ENCODE measurements around the gene TOX3.

TOX3 gene

DNA sequence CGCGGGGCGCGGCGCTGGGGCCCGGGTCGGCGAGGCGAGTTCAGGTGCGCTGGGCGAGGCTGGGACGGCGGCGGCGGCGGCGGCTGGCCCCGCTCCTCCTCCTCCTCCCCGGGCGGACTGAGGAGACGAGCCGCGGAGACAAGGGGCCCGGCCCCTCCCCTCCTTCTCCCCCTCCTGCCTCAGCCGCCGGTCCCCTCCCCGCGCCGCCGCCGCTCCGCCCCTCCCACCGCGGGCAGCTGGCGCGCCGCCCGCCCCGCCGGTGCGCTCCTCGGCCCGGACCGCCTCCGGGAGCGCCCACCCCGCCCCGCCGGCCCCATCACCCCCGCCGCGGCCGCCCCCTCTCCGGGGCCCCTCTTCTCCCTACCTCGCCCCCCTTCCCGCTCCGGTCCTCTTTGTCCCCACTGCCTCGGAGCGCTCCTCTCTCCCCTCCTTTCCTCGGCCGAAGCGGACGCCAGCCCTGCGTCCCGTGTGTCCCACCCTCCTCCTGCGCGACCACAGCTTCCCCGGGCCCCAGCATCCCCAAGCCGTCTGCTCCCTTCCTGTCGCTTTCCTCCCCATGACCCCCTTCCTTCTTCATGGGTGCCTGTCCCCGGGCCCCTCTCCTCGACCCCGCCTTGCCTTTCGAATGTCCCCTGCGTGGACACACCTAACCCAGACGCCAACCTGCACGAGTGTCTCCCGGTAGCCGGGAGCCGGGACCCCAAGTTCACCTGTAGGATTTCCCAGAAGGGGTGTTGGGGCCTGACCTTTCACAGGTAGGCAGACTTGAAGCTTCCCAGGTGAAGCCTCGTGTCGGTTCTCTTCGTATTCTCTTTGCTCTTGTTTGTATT is at the start of gene TOX3:
TSS of gene TOX3 (minus strand) at position 140 of the 830 bp plus-strand sequence. CDS start 420 bp downstream, outside the sequence.
- no peak for DNase-seq

GRCh38 chr16:52592778-52593177 is 45.8 kb upstream of the TOX3 start:
- DNase-seq, result no peak

DNA sequence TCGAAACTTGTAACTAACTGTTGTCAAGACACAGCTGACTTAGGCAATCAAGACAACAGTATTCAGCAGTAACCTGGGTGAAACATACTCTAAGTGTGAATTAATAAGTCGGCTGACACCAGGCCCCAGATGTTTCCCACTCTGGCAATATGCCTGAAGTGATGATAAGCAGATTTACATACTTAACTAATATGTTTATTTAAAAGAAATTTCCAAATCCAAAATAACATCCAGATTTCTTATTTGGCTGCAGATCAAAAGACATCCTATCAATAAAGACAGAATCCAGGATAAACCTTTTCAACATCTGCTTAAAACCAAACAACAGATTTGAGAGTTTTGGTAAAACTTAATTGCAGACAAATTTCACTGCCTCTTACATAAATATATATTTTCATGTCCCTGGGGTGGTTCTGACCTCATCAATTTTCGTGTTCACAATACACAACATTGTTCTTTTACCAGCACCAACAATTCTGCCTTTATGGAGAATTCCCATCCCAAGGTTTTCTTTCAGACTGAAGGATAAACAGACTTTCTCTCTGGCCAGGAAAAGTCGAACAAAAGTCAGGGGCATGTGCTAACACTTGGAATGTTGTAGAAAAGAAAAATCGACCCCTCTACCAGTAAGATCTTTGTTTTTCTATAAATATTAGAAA is 45.1 kb upstream of the TOX3 start:
- no peak for DNase-seq

- no peak for DNase-seq
These were observed 44.5 kb upstream of the TOX3 start for GRCh38 chr16:52591471-52591870.

GRCh38 chr16:52586159-52586558 is 39.2 kb upstream of the TOX3 start:
- DNase-seq, result no peak

GRCh38 chr16:52584354-52585320 is 37.7 kb upstream of the TOX3 start:
- no peak for DNase-seq

- no peak for DNase-seq
These were observed 34.6 kb upstream of the TOX3 start for GRCh38 chr16:52581530-52581929.

GRCh38 chr16:52580488-52580887 is 33.5 kb upstream of the TOX3 start:
- no peak for DNase-seq

DNA sequence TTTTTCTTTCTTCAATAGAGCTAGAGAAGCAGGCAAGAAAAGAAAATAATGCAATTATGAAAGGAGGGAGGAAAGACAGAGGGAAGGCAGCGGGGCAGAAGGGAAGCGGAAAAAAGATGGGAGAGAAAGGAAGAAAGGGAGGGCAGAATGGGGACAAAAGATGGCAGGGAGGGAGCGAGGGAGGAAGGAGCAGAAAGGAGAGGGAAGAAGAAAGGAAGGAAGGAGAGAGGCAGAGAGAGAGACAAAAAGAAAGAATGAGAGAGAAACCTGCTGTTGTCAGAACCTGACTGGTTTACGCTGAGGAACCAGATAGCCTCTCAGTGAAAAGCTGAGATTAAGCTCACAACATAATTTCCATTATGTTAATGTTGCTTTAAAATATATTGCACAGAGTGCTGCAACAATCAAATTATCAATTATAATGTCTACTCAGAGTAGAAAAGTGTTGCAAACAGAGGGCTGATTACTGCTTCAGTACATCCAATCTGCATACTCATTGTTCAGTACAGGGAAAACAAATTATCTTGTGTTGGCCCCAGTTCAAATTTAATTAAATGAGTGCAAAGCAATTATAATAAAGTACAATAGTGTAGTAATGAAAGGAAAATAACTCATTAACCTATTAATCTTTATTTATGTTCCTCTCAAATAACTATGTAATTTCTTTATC is 32.0 kb upstream of the TOX3 start:
- no peak for DNase-seq

DNA sequence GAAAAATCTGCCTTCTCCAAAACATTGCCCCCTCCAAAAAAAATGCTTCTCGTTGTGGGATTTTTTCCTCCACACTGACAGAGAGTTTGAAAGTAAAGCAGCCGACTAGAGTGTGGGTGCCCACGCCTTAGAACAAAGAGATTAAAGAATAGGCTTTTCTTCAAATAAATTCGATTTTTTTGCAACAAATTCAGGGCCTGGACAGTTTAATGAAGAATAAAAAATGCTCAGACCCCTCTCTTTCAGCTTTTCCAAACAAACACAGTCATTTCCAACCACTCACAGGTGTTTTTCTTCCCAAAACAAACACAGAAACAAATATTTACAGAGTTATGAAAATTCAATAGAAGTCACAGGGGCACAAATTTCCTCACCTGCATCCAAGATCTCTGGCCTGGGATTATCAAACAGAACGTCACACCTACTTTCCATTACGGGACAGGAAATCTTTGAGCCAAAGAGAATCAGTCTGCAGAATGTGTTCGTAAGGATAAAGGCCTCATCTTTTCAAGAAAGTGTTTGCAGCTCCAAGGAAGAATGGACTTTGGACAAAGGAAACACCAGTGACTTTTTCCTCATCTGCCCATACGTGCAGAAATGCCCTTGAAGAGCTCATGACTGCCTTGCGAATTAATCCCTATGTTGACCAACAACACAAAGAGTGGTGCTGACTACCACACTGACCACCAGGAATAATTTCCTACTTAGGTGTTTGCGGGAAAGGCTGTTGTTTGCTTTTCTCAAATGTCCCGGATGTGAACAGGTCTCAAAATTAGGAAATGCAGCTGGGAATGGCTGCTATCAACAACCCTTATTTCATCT is 31.3 kb upstream of the TOX3 start:
- DNase-seq, result no peak

DNA sequence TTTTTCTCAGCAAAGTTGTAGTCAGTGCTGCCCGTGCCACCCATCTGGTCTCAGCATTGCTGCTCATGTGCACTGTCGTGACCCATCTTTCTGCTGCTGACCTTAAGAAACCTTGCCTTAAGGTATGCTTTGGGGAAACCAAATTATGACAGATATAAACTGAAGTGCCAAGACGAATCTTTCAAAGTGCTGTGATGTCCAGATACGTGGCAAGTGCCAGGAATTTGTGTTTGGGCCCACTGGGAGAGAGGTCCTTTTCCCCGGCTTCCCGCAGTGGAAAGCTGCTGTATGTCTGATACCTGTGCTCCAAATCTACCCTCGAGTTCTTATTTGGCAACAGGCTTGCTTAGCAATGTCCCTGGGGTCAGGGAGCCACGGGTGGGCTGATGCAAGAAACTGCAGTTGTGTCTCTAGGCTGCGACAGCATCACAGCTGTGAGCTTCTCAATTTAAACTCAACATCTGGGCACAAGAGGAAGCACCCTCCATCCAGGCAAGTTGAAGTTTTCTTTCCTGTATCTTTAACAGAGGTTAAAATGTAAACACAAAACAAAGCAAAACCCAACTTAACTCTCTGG is 30.3 kb upstream of the TOX3 start:
- no peak for DNase-seq

DNA sequence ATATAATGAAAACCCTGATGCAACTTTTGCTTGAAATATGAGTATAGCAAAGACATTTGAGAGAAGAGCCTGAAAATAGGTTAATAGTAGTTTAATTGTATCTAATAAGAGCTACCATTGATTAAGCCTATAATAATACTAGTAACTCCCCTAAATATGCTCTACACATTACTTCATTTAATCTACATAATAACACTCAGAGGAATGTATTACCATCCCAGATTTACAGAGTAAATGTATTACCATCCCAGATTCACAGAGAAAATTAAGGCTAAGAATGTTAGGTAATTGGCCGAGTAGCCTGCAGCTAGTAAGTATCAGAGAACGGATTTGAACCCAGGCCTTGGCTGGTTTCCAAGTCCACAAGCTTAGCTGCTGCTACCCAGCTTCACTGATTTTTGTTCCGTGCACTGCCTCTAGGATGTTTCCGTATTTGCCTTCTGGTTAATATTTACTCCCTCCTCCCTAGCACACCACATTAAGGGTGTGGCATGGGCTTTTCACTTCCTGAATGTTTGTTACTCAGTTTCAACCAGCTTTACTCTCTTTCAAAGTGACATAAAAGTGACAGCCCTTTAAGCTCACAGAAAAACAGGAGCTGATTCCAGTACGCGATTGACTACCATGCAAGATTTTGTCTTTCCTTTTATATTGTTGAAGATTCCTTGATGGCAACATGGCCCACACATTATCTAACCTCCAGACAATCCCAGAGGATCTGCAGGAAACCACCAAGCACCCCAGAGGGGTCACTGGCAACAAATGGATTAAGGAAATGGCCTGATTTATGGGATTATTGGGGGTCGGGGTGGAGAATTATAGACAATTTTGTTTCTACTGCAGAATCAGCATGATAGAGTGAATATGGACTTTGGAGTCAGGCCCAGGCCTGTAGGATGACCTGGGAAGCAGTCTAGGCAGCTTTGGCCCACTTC is 26.7 kb upstream of the TOX3 start:
- no peak for DNase-seq

DNA sequence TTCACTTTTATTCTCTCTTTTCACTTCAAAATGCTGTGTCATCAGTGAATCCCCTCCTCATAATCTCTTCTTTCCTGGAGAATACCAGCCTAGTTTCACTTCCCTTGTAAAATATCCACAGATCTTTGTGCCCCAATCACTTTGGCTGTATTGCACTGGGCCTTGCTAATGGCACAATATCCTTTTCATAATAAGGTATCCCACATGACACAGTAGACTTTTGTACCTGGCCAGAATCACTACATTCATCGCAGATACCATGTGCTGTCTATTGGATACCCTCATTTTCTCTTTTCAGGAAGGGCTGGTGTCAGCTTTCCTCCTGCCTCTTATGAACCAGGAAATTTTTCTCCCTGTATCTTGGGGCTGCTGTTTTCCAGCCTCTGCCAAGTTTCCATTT is 25.7 kb upstream of the TOX3 start:
- no peak for DNase-seq

DNA sequence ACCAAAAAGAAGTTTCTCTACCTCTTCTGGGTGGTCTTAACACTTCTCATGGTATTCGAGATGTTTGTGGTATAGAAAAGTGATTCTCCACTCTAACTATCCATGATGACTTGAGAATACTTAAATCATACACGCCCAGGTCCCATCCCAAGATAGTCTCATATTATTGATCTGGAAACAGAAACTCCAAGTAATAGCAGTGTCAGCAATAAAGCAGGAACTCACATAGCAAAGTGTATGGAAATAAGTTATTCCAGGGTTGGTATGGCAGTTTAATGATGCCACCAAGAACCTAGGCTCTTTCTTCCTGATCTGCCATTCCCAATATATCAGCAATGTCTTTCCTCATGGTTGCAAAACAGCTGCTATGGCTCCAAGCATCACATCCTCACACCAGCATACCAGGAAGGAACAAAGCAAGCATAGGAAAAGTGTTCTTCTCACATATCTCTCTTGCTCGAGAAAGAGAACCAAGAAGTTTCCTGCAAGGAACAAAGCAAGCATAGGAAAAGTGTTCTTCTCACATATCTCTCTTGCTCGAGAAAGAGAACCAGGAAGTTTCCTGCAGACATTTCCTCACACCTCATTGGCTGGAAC is 23.6 kb upstream of the TOX3 start:
- no peak for DNase-seq

DNA sequence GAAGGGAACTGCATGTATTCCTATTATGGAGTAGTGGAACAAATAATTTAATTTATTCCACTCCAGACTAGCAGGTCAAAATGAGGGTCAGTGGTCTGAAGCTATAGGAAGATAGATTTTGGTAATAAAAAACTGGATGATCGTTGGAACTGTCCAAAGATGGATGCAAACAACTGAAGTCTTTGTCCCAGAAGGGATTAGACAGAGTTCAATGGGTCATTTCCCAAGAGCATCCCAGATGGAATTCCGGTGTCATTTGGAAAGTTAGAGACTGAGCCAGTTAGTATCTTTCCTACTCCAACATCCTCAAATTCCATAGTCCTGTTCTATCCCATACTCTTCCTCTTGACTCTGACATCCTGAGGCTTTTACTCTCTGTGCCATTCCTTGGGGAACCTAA is 22.8 kb upstream of the TOX3 start:
- no peak for DNase-seq

DNA sequence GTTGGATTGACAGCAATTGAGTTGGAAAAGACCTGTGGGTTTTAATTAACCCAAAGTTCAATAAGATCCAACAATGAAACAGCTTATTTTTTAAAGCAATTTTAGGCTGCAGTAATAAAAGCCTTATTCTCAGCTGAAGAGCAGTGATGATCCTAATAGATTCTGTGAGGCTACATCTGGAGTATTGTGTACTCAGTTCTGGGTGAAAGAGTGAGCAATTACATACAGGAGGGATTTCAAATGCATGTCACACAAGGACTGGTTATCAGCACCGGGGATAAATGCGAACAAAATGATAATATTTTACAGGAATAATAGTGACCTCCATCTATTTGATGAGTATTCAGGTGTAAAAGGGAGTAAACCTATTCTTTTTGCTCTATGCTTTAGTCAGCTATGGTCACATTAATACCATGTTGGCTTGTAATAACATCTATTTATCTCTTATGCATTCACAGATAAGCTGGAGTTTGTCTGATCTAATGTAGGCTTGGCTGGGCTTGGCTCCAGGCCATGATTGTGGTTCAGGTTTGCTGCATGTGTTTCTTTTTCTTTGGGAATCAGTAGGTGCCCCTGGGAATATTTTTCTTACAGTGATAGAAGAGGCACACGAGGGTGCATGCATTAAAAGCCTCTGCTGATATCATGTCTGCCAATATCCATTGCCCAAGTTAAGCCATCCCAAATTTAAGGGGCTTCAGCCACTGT is 22.2 kb upstream of the TOX3 start:
- DNase-seq, result no peak

DNA sequence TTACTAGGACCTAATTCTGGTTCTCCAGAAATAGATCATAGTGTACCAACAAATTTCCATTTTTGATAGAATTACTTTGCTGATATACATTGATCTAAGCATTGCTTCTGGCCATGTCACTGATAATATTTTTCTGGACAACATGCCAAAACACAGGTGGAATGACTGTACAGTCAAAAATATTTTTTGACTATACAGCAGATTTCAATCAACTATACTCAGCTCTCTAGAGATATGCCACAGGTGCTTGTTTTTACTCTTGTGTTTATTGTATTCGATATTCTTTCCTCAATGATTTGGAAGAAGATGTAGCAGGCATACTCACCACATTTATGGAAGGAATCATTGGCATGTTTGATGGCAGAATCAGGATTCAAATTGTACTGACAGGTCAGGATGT is 21.6 kb upstream of the TOX3 start:
- DNase-seq, result no peak

- no peak for DNase-seq
These were observed 20.2 kb upstream of the TOX3 start for GRCh38 chr16:52567193-52567592.

Measured in activated CD8-positive, alpha-beta memory T cell treated with anti-CD3 and anti-CD28 coated beads, Interleukin-2, amount 50 U/mL, for 4 hours (primary cell).